Psoas muscle (tissue), 8 donors: ENCODE results near the gene CENPX. TPM values are rescaled to one million over a fixed set of nuclear protein-coding genes. Genes with fewer than 3 reads are reported as not detected.

ENCODE experiments used
- ATAC-seq, 4 donors: fragments of 200-7000 bp; cut with Tn5 transposase; one replicate each; pipeline ENCODE4 v1.9.1; 2020; ENCODE audit warnings: moderate library complexity in 3 of 4, mild to moderate bottlenecking in 2 of 4
- DNase-seq, 2 donors: peaks; one replicate each; pipeline ENCODE4 v3.0.0-alpha.2; 2020
- H3K27ac ChIP-seq: fragments of 200-600 bp; one replicate; pipeline ENCODE4 v1.8.0; 2022
- H3K27me3 ChIP-seq, 3 donors: fragments of 200-600 bp in 1 of 3; one replicate each; pipeline versions ENCODE4 v1.6.1 to v1.8.0; 2013 to 2022; ENCODE audit warnings: low read length in 2 of 3, mild to moderate bottlenecking in 2 of 3, moderate library complexity in 1 of 3; ENCODE audit not compliant: insufficient read depth in 3 of 3
- H3K36me3 ChIP-seq, 2 donors: fragments of 200-600 bp in 1 of 2; one replicate each; pipeline versions ENCODE4 v1.6.1 to v1.8.0; 2013 to 2022; ENCODE audit warnings: low read depth in 1 of 2, mild to moderate bottlenecking in 1 of 2, moderate library complexity in 1 of 2; ENCODE audit not compliant: insufficient read depth in 1 of 2
- H3K4me1 ChIP-seq: fragments of 200-600 bp; one replicate; pipeline ENCODE4 v1.8.0; 2022
- H3K4me3 ChIP-seq: fragments of 200-600 bp; one replicate; pipeline ENCODE4 v1.8.0; 2022; ENCODE audit warnings: mild to moderate bottlenecking
- H3K9me3 ChIP-seq: fragments of 200-600 bp; one replicate; pipeline ENCODE4 v1.8.0; 2022
- CTCF ChIP-seq: fragments of 200-600 bp; IDR thresholded peaks from one replicate; pipeline ENCODE4 v1.8.0; 2022; ENCODE audit warnings: antibody characterized with exemption
- WGBS, 3 donors: extraction: QIAGEN DNeasy Blood & Tissue Kit; methylation state at CpG; one replicate each; pipeline versions ENCODE4 v1.1.6 to v1.1.7; 2013; 5-methylcytosine and 5-hydroxymethylcytosine counted together
- intact Hi-C, 2 donors: fragments of 100-400 bp; cut with DNase I; formaldehyde crosslinking; loops; one replicate each; pipeline versions ENCODE4 v1.11.0 to v1.14.2; 2022
- polyA plus RNA-seq, 3 donors: library from polyadenylated mRNA; stranded (reverse); fragments of 200-250 nt; gene quantifications; one replicate each; pipeline ENCODE4 v1.2.3, GENCODE V29; 2013
- total RNA-seq, 4 donors: library from RNA; stranded (reverse); fragmentation: NEBNext Ultra II Directional in 2 of 4; extraction: Animal tissue kit (Norgen Biotek cat#: 25700) in 2 of 4; gene quantifications; one replicate each; pipeline versions ENCODE4 v1.2.1 to v1.2.4, GENCODE V29; 2021 to 2023
- donor health status: healthy with polysubstance abuse.
- donor health status: DM: no; HTN: no; CAD: no; lungs with moderate emphysema.
- donor health status: Bipolar disorder and iron deficiency.
- donor health status: healthy.
- donor health status: DM: yes; HTN: yes; CAD: no.
- donor health status: DM: no; HTN: no; CAD: no.
- donor health status: DM: no; HTN: no; CAD: no.
- donor health status: DM: yes; HTN: yes; CAD: no.

The CENPX gene
- total and polyA plus RNA-seq, 7 donors = 15.9 to 79.4 (median 24.6) TPM

GRCh38 chr17:82055023-82055964 lies 32.6 kb upstream of the CENPX start:
- no peak for ATAC-seq

GRCh38 chr17:82054351-82055022 lies 31.8 kb upstream of the CENPX start:
- Histone ChIP-seq H3K9me3 (no peaks in the 10 kb centered on the region), H3K36me3 (peaks cover 0 to 71% of the 10 kb centered on the region in 2 donors), H3K27me3 (no peaks in the 10 kb centered on the region), H3K27ac (no peak overlapping the region), H3K4me3 (no peak overlapping the region), H3K4me1 (peaks cover 26% of the 10 kb centered on the region)
- DNase-seq (peak; percentile 14 to 47), ATAC-seq (no peak)
- TF ChIP-seq CTCF = no peak
- WGBS, 3 donors = 89 to 91% (median 90%) methylated on average over 34 to 38 of the region's 38 CpGs
- intact Hi-C loops = no loop called here

More at GRCh38 chr17:82055023-82055964, 32.6 kb upstream of the CENPX start:
- no peak overlapping the region for H3K27ac ChIP-seq
- H3K4me3 ChIP-seq = no peak overlapping the region
- H3K27me3 ChIP-seq = no peaks in the 10 kb centered on the region
- no peaks in the 10 kb centered on the region for H3K9me3 ChIP-seq
- WGBS, 3 donors = 76 to 84% (median 82%) methylated on average over 22 to 26 of the region's 26 CpGs
- H3K36me3 ChIP-seq = peaks cover 0 to 71% of the 10 kb centered on the region in 2 donors
- TF ChIP-seq CTCF = no peak
- peak in 1 of 2 donors; percentile 51 for DNase-seq
- intact Hi-C loops = no loop called here
- peaks cover 21% of the 10 kb centered on the region for H3K4me1 ChIP-seq

- no peak for TF ChIP-seq CTCF
- Histone ChIP-seq H3K9me3 (no peaks in the 10 kb centered on the region), H3K36me3 (peaks cover 0 to 65% of the 10 kb centered on the region in 2 donors), H3K4me1 (peaks cover 26% of the 10 kb centered on the region), H3K27me3 (no peaks in the 10 kb centered on the region), H3K27ac (no peak overlapping the region), H3K4me3 (no peak overlapping the region)
- intact Hi-C loops = loop anchor here in 1 of 2 donors (1.0 kb wide), 1 partner anchor 12 kb away; the partner anchor contains the start of gene DUS1L
- 92 to 95% (median 93%) methylated on average over 25 to 28 of the region's 28 CpGs for WGBS, 3 donors
- ATAC-seq (no peak), DNase-seq (peak; percentile 10 to 53)
These were observed 31.0 kb upstream of the CENPX start for GRCh38 chr17:82053556-82054263.

GRCh38 chr17:82053130-82053529 lies 30.5 kb upstream of the CENPX start:
- no peak for ATAC-seq
- no peak for DNase-seq

More at GRCh38 chr17:82053130-82053529, 30.5 kb upstream of the CENPX start:
- TF ChIP-seq CTCF = no peak
- WGBS, 3 donors = 79 to 89% (median 85%) methylated on average over 18 to 19 of the region's 19 CpGs
- intact Hi-C loops = loop anchor here in 1 of 2 donors (1.0 kb wide), 1 partner anchor 12 kb away; the partner anchor contains the start of gene DUS1L
- peaks cover 26% of the 10 kb centered on the region for H3K4me1 ChIP-seq
- H3K27me3 ChIP-seq = no peaks in the 10 kb centered on the region
- no peaks in the 10 kb centered on the region for H3K9me3 ChIP-seq
- peak overlapping the region; percentile 84 for H3K4me3 ChIP-seq
- H3K27ac ChIP-seq = no peak overlapping the region
- H3K36me3 ChIP-seq = peaks cover 0 to 64% of the 10 kb centered on the region in 2 donors
